HCT116 (cell line): ENCODE results near the gene SMARCE1. TPM values are rescaled to one million over a fixed set of nuclear protein-coding genes. Genes with fewer than 3 reads are reported as not detected.
A peak's percentile ranks its signal among the peaks of the same experiment; 100 is the strongest.

ENCODE experiments used
- ATAC-seq: fragments of 200-7000 bp; cut with Tn5 transposase; 2 replicates; pipeline ENCODE4 v1.9.1; 2020; ENCODE audit warnings: mild to moderate bottlenecking, moderate library complexity
- BruUV-seq: library from RNA; stranded (reverse); fragments of 400-500 nt; replicated peaks from 2 replicates; lab custom pipeline; 2021; lab: Mats Ljungman, UMichigan
- CTCF ChIA-PET: fragments of 300-600 bp; sonication (Branson Sonifier 250); formaldehyde crosslinking; loops from one replicate; lab custom pipeline; 2021; ENCODE audit warnings: antibody characterized with exemption; lab: Charles Lee
- POLR2A ChIA-PET: fragments of 300-600, 350-600 bp; sonication (Branson Sonifier 250); formaldehyde crosslinking; loops from one replicate; lab custom pipeline; 2021; ENCODE audit warnings: antibody characterized with exemption; lab: Charles Lee
- RAD21 ChIA-PET, 2 experiments: fragments of 300-600 bp; sonication (Branson Sonifier 250); formaldehyde crosslinking; loops; one replicate each; lab custom pipeline; 2023; ENCODE audit warnings: low total read pairs in 2 of 2; ENCODE audit not compliant: uncharacterized antibody in 2 of 2, unreplicated experiment in 2 of 2, low non-redundant PET in 1 of 2; lab: Charles Lee
- DNase-seq: peaks from one replicate; pipeline ENCODE4 v3.0.0-alpha.2; 2010; ENCODE audit warnings: low read depth, low spot score
- H2AFZ ChIP-seq: fragments of 200-600 bp; shearing (Covaris generic), sonication (generic); 2 replicates; pipeline ENCODE4 v1.6.1; 2017; ENCODE audit warnings: low read depth, mixed run types, mixed read lengths, antibody characterized with exemption, low read length; ENCODE audit not compliant: poor library complexity, severe bottlenecking
- H3K27ac ChIP-seq: 2 replicates; pipeline ENCODE4 v1.5.1; 2012; ENCODE audit warnings: low read depth, low read length
- H3K27me3 ChIP-seq: fragments of 200-600 bp; sonication (generic); 2 replicates; pipeline ENCODE4 v1.6.1; 2016; ENCODE audit warnings: mixed run types, low read length, mixed read lengths; ENCODE audit not compliant: insufficient read depth
- H3K36me3 ChIP-seq, 2 experiments: fragments of 200-500 bp in 1 of 2; fragments of 200-600 bp in 1 of 2; sonication (Bioruptor generic) in 1 of 2; sonication (generic) in 1 of 2; 2 replicates each; pipeline versions ENCODE4 v1.5.1 to v1.6.1; 2014 to 2016; ENCODE audit warnings: low read length in 2 of 2, inconsistent platforms in 1 of 2, mixed read lengths in 1 of 2, mixed run types in 1 of 2; ENCODE audit not compliant: insufficient read depth in 2 of 2, control insufficient read depth in 1 of 2
- H3K4me1 ChIP-seq, 2 experiments: fragments of 200-600 bp in 1 of 2; sonication (generic) in 1 of 2; 2 replicates each; pipeline versions ENCODE4 v1.5.1 to v1.6.1; 2012 to 2017; ENCODE audit warnings: low read length in 2 of 2, inconsistent platforms in 1 of 2, mild to moderate bottlenecking in 1 of 2, mixed read lengths in 1 of 2, mixed run types in 1 of 2, moderate library complexity in 1 of 2; ENCODE audit not compliant: insufficient read depth in 2 of 2, control insufficient read depth in 1 of 2
- H3K4me2 ChIP-seq: fragments of 200-600 bp; sonication (generic); 2 replicates; pipeline ENCODE4 v1.6.1; 2017; ENCODE audit warnings: mixed run types, low read length, mixed read lengths
- H3K4me3 ChIP-seq, 2 experiments: fragments of 200-600 bp in 1 of 2; sonication (generic) in 1 of 2; replicated peaks in 1 of 2; 2 replicates each; pipeline ENCODE4 v1.5.1; 2011 to 2016; ENCODE audit warnings: low read length in 2 of 2, control low read depth in 1 of 2, low read depth in 1 of 2, mild to moderate bottlenecking in 1 of 2, mixed read lengths in 1 of 2, mixed run types in 1 of 2
- H3K79me2 ChIP-seq: fragments of 200-600 bp; sonication (generic); 2 replicates; pipeline ENCODE4 v1.6.1; 2017; ENCODE audit warnings: mild to moderate bottlenecking, mixed run types, low read length, moderate library complexity, mixed read lengths; ENCODE audit not compliant: insufficient read depth
- H3K9ac ChIP-seq: fragments of 200-600 bp; sonication (generic); 2 replicates; pipeline ENCODE4 v1.6.1; 2016; ENCODE audit warnings: low read length, mixed read lengths
- H3K9me2 ChIP-seq: fragments of 200-600 bp; sonication (generic), shearing (Covaris generic); 2 replicates; pipeline ENCODE4 v1.6.1; 2017; ENCODE audit warnings: mixed run types, mild to moderate bottlenecking, moderate library complexity; ENCODE audit not compliant: insufficient read depth
- H3K9me3 ChIP-seq, 2 experiments: fragments of 200-500 bp in 1 of 2; fragments of 200-600 bp in 1 of 2; sonication (Bioruptor generic) in 1 of 2; sonication (generic) in 1 of 2; 2 replicates each; pipeline ENCODE4 v1.6.1; 2014 to 2017; ENCODE audit warnings: low read length in 2 of 2, mixed read lengths in 2 of 2, inconsistent platforms in 1 of 2, low read depth in 1 of 2, mild to moderate bottlenecking in 1 of 2, mixed run types in 1 of 2, moderate library complexity in 1 of 2; ENCODE audit not compliant: control insufficient read depth in 1 of 2, insufficient read depth in 1 of 2
- H4K20me1 ChIP-seq: fragments of 200-600 bp; sonication (generic), shearing (Covaris generic); 2 replicates; pipeline ENCODE4 v1.6.1; 2017; ENCODE audit warnings: mixed run types, mild to moderate bottlenecking, moderate library complexity; ENCODE audit not compliant: insufficient read depth
- CEBPB ChIP-seq: IDR thresholded peaks from 2 replicates; pipeline ENCODE4 v1.6.1; 2012; ENCODE audit warnings: low read depth
- ELF1 ChIP-seq: IDR thresholded peaks from 2 replicates; pipeline ENCODE4 v1.6.1; 2012; ENCODE audit warnings: low read depth, borderline replicate concordance
- TCF7L2 ChIP-seq: IDR thresholded peaks from 2 replicates; pipeline ENCODE4 v1.7.0; 2011; ENCODE audit warnings: borderline replicate concordance, inconsistent platforms; ENCODE audit not compliant: insufficient read depth, insufficient read length; ENCODE audit errors: extremely low read depth
- YY1 ChIP-seq: IDR thresholded peaks from 2 replicates; pipeline ENCODE4 v1.6.1; 2011; ENCODE audit warnings: low read length, low read depth, moderate library complexity, mild to moderate bottlenecking; ENCODE audit not compliant: insufficient replicate concordance; ENCODE audit errors: extremely low read depth
- ZNF274 ChIP-seq: fragments of 200-500 bp; sonication (Bioruptor generic); IDR thresholded peaks from 2 replicates; pipeline ENCODE4 v1.6.1; 2014; ENCODE audit warnings: mild to moderate bottlenecking, low read depth, low read length, inconsistent platforms
- intact Hi-C: fragments of 100-400 bp; cut with micrococcal nuclease; formaldehyde crosslinking; loops from 2 replicates; pipeline ENCODE4 v1.10.0; 2022
- total RNA-seq: library from RNA; stranded (reverse); gene quantifications from one replicate; pipeline ENCODE4 v1.2.1, GENCODE V29; 2021; ENCODE audit not compliant: unreplicated experiment
- TF ChIP-seq, protein P1 (sequence below): IDR thresholded peaks from 2 replicates; pipeline ENCODE4 v1.6.1; 2012; ENCODE audit warnings: low read depth

SMARCE1 gene
- total RNA-seq, 1 experiment from 2014 or later: 136 TPM

- TF ChIP-seq, protein P1, sequence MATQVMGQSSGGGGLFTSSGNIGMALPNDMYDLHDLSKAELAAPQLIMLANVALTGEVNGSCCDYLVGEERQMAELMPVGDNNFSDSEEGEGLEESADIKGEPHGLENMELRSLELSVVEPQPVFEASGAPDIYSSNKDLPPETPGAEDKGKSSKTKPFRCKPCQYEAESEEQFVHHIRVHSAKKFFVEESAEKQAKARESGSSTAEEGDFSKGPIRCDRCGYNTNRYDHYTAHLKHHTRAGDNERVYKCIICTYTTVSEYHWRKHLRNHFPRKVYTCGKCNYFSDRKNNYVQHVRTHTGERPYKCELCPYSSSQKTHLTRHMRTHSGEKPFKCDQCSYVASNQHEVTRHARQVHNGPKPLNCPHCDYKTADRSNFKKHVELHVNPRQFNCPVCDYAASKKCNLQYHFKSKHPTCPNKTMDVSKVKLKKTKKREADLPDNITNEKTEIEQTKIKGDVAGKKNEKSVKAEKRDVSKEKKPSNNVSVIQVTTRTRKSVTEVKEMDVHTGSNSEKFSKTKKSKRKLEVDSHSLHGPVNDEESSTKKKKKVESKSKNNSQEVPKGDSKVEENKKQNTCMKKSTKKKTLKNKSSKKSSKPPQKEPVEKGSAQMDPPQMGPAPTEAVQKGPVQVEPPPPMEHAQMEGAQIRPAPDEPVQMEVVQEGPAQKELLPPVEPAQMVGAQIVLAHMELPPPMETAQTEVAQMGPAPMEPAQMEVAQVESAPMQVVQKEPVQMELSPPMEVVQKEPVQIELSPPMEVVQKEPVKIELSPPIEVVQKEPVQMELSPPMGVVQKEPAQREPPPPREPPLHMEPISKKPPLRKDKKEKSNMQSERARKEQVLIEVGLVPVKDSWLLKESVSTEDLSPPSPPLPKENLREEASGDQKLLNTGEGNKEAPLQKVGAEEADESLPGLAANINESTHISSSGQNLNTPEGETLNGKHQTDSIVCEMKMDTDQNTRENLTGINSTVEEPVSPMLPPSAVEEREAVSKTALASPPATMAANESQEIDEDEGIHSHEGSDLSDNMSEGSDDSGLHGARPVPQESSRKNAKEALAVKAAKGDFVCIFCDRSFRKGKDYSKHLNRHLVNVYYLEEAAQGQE: no peak
- TF ChIP-seq ELF1 (no peak), YY1 (no peak), ZNF274 (no peak)
Measured at GRCh38 chr17:40613467-40614154, 34.0 kb downstream of the SMARCE1 start (continued).

GRCh38 chr17:40612599-40613244 is 34.9 kb downstream of the SMARCE1 start:
- CTCF ChIA-PET: no interaction called here

More at GRCh38 chr17:40612599-40613244, 34.9 kb downstream of the SMARCE1 start:
- ChIA-PET RAD21 (no interaction called here), POLR2A (no interaction called here)
- intact Hi-C loops: loop anchor here (10.0 kb wide), 1 partner anchor 932 kb away; no protein-coding TSS in a partner anchor
- ATAC-seq (no peak), DNase-seq (no peak)
- H3K9me3 ChIP-seq: no peaks in the 10 kb centered on the region
- no peak overlapping the region for H3K27ac ChIP-seq
- BruUV-seq: no TSS peak
- no peak overlapping the region for H3K4me3 ChIP-seq
- no peaks in the 10 kb centered on the region for H3K27me3 ChIP-seq
- H3K9me2 ChIP-seq: no peaks in the 10 kb centered on the region
- no peak overlapping the region for H3K4me2 ChIP-seq
- no peaks in the 10 kb centered on the region for H3K36me3 ChIP-seq
- TF ChIP-seq CEBPB (no peak), TCF7L2 (peak; percentile 42)
- no peak overlapping the region for H2AFZ ChIP-seq
- no peaks in the 10 kb centered on the region for H4K20me1 ChIP-seq
- H3K9ac ChIP-seq: no peak overlapping the region
- peaks cover 0 to 10% of the 10 kb centered on the region in 2 experiments; a peak in 1 of 4 replicates for H3K4me1 ChIP-seq
- no peaks in the 10 kb centered on the region for H3K79me2 ChIP-seq
